ENCODE measurements around the gene PDZD2.

- TF ChIP-seq CTCF (IDR thresholded peaks at IDR 0.05; ENCODE audit: low read depth, low read length) (no peak), EZH2phosphoT487 (IDR thresholded peaks at IDR 0.05; ENCODE audit: low read depth) (no peak)
Observed at GRCh38 chr5:32151198-32151597, 512.3 kb downstream of the PDZD2 start.

Measured in OCI-LY3 (cell line).